Fibroblast of villous mesenchyme (primary cell): Measurements from ENCODE around the gene RTL10. TPM values are rescaled to one million over a fixed set of nuclear protein-coding genes. Genes with fewer than 3 reads are reported as not detected.

Source experiments
- DNase-seq: peaks from one replicate; pipeline ENCODE4 v3.0.0-alpha.2; 2010; ENCODE audit warnings: low read depth
- H3K4me3 ChIP-seq: 2 replicates; pipeline ENCODE4 v1.5.1; 2011; ENCODE audit warnings: low read depth, mild to moderate bottlenecking, low read length
- total RNA-seq: library from RNA; depleted of rRNA; stranded (reverse); fragments of >200 nt; gene quantifications from 2 replicates; pipeline ENCODE4 v1.2.3, GENCODE V29; 2012
- TF ChIP-seq, protein P1 (sequence below): IDR thresholded peaks from 2 replicates; pipeline ENCODE4 v1.5.1; 2012; ENCODE audit warnings: low read depth, mild to moderate bottlenecking, low read length; ENCODE audit not compliant: insufficient read depth

The RTL10 gene
- total RNA-seq, 1 donor, result 15.1 TPM

DNA sequence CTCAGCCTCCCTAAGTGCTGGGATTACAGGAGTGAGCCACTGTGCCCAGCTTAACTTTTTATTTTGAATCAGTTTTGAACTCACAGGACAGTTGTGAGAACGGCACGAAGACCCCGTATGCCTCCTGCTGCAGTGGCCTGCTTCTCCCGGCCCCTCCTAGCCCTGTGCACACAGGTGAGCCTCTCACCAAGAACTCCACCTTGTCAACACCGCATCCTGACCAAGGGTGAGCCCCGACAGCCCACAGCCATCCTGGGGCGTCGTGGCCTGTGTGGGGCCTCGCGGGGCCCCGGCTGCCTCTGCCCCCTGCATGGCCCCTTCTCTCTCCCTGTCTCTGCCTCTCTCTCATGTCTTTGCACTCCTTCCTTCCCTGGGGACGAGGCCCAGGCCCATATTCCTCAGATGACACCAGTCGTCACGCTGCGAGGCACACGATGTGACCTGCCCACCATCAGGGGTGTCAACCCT lies 38.8 kb downstream of the RTL10 start:
- no peak for DNase-seq
- TF ChIP-seq, protein P1, sequence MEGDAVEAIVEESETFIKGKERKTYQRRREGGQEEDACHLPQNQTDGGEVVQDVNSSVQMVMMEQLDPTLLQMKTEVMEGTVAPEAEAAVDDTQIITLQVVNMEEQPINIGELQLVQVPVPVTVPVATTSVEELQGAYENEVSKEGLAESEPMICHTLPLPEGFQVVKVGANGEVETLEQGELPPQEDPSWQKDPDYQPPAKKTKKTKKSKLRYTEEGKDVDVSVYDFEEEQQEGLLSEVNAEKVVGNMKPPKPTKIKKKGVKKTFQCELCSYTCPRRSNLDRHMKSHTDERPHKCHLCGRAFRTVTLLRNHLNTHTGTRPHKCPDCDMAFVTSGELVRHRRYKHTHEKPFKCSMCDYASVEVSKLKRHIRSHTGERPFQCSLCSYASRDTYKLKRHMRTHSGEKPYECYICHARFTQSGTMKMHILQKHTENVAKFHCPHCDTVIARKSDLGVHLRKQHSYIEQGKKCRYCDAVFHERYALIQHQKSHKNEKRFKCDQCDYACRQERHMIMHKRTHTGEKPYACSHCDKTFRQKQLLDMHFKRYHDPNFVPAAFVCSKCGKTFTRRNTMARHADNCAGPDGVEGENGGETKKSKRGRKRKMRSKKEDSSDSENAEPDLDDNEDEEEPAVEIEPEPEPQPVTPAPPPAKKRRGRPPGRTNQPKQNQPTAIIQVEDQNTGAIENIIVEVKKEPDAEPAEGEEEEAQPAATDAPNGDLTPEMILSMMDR, result no peak
- H3K4me3 ChIP-seq, result no peak overlapping the region

DNA sequence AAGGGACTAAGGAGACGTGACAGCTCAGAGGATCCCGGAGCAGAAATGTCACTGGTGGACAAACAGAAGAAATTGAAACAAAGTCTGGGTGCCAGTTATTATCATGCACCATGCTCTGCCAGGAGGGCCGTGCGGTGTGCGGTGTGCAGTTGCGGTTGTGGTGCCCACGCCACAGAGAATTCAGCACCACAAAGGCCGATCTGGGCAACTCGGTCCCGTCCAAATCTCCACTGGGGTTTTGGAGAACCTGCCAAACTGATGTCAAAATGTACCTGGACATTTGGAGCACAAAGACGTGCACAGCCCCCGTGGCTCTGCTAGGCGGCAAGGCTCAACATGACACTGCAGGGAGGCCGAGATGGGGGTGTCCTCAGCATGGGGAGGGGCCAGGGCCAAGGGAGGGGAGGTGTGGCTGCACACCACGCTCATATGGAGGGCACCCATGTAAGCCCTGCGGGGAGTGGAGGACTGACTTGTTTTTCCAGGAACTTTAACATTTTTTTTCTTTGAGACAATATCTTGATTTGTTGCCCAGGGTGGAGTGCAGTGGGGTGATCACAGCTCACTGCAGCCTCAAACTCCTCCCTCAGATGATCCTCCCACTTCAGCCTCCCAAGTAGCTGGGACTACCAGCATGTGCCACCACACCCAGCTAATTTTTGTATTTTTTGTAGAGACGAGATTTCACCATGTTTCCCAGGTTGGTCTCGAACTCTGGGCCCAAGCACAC lies 39.4 kb downstream of the RTL10 start:
- H3K4me3 ChIP-seq, result no peak overlapping the region
- no peak for DNase-seq
- TF ChIP-seq, protein P1, result no peak

DNA sequence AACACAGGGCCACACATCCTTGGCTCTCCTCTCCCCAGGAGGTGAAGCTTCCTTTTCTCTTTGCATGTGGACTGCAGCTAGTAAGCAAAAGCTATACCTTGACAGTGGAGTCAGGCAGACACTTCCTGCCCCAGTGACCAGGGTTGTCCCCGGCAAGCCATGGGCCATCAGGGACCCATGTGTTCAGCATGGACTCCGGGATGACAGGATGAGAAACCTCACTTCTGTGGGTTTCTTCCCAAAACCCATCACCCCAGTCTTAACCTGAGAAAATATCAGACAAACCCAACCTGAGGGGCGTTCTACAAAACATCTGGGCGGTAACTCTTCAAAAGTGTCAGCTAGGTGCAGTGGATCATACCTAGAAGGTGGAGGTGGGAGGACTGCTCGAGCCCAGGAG lies 40.2 kb downstream of the RTL10 start:
- H3K4me3 ChIP-seq, result no peak overlapping the region
- no peak for DNase-seq
- TF ChIP-seq, protein P1, result no peak

DNA sequence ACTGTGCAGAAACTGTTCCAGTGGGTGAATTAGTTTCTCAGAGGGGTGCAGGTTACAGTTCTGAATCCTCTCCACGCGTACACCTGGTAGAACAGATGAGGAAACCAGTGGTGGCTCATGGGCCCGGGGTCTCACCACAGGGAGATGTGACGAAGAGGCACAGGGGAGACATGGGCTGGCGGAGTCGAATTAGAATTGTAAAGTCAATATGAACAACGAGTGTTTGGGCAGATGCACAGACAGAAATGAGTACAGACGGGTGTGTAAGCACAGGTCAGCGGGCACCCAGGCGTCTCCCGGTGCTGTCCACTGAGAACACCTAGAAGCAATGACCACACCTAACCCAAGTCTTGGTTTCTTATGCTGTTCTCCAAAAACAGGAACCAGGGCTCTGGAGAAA lies 41.8 kb downstream of the RTL10 start:
- no peak for DNase-seq
- no peak overlapping the region for H3K4me3 ChIP-seq
- TF ChIP-seq, protein P1, result no peak

DNA sequence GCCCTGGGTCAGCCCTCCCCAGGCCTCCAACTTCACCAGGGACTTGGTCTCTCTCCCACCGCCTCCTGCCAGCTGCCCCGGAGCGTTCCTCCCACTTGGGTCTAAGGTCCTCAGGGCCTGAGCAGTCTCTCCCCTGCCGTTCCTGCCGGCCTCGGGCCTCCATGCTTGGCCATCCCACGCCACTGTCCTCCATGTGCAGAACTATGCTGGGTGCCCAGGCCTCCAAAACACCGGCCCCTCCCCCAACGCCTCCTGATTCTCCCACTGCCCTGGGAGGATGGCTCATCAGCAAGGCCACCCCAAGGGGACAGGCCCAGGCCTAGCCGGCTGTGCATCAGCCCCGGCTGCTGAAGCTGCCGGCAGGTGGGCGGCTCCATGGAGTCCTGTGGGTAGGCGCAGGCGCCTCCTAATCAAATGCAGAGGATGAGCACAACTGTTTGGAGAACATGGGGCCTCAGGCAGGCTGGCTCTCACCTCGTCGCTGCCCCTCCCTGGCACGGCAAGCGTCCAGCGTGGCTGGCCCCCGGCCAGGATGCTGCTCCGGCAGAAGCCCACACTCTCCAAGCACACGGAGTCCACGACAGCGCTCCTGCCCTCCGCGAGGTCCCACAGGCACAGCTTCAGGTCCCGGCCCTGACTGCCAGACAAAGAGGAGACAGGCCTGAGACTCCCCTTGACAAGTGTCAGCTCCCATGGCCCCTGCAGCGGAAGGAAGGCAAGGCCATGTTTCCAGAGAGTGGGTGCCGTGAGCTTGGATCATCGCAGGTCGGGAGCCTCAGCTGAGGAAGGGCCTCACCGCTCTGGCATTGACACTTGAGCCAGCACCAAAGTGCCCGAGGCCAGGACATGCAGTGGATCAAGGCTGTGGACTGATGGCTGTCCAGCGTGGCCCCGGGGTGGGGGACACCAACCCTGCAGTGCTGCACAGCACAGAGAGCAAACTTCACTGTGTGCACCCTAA lies 42.6 kb downstream of the RTL10 start:
- H3K4me3 ChIP-seq, result no peak overlapping the region
- TF ChIP-seq, protein P1, result no peak
- DNase-seq, result no peak

DNA sequence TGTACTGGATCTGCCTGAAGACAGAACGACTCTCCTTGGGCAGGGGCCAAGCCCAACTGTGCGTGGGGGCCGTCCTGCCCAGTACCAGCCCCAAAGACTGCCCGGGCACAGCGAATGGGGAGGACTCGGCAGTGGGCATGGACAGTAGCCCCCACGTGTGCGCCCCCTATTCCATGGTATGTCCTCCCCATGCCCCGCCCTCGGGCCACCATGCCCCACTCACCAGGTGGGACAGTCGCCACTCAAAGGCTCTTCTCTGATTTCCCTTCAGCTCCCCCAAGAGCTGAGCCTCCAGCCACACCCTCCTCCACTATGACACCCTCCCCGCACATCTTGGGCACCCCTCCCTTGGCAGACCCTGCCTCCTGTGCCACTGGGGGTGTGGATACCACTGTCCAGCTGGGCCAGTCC lies 43.5 kb downstream of the RTL10 start:
- no peak overlapping the region for H3K4me3 ChIP-seq
- TF ChIP-seq, protein P1, result no peak
- no peak for DNase-seq
